ENCODE measurements around the gene ARRDC1. TPM values are rescaled to one million over a fixed set of nuclear protein-coding genes. Genes with fewer than 3 reads are reported as not detected.

The ARRDC1 gene
- total RNA-seq, 1 donor from 2014 or later, result 110 TPM

- TF ChIP-seq, protein P1, sequence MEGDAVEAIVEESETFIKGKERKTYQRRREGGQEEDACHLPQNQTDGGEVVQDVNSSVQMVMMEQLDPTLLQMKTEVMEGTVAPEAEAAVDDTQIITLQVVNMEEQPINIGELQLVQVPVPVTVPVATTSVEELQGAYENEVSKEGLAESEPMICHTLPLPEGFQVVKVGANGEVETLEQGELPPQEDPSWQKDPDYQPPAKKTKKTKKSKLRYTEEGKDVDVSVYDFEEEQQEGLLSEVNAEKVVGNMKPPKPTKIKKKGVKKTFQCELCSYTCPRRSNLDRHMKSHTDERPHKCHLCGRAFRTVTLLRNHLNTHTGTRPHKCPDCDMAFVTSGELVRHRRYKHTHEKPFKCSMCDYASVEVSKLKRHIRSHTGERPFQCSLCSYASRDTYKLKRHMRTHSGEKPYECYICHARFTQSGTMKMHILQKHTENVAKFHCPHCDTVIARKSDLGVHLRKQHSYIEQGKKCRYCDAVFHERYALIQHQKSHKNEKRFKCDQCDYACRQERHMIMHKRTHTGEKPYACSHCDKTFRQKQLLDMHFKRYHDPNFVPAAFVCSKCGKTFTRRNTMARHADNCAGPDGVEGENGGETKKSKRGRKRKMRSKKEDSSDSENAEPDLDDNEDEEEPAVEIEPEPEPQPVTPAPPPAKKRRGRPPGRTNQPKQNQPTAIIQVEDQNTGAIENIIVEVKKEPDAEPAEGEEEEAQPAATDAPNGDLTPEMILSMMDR (IDR thresholded peaks at IDR 0.05; ENCODE audit: insufficient read depth, low read length, poor library complexity, severe bottlenecking), result no peak
- no peak for DNase-seq (ENCODE audit: low read depth)
- Histone ChIP-seq H3K27me3 (ENCODE audit: control insufficient read depth, insufficient read depth, low read length) (no peaks in the 10 kb centered on the region), H3K4me3 (ENCODE audit: low read depth, low read length) (no peak overlapping the region), H3K36me3 (ENCODE audit: control insufficient read depth, insufficient read depth, low read length) (peaks cover 1% of the 10 kb centered on the region)
Observed at GRCh38 chr9:137664676-137665075, 59.2 kb downstream of the ARRDC1 start.

Other genes with a start within 250 kb of the ARRDC1 start
- gene EXD3, start 182.5 kb upstream of the ARRDC1 start, total RNA-seq, result 8.6 and 13.3 TPM in 2 replicates
- 0.84 and 1.8 TPM in 2 replicates for gene NOXA1, start 182.3 kb upstream of the ARRDC1 start, total RNA-seq
- not detected in 2 replicates for gene ENTPD8, start 164.3 kb upstream of the ARRDC1 start, total RNA-seq
- 52.5 and 65.5 TPM in 2 replicates for gene NSMF, start 146.4 kb upstream of the ARRDC1 start, total RNA-seq
- gene PNPLA7, start 55.3 kb upstream of the ARRDC1 start, total RNA-seq, result 0.04 and 0.21 TPM in 2 replicates
- 77.9 and 83.3 TPM in 2 replicates for gene MRPL41, start 53.8 kb upstream of the ARRDC1 start, total RNA-seq
- gene DPH7, start 26.8 kb upstream of the ARRDC1 start, total RNA-seq, result 38.9 and 52.1 TPM in 2 replicates
- 27.1 and 27.6 TPM in 2 replicates for gene ZMYND19, start 15.2 kb upstream of the ARRDC1 start, total RNA-seq
- gene EHMT1, start 13.3 kb downstream of the ARRDC1 start, total RNA-seq, result 59.9 and 70.9 TPM in 2 replicates